Right lobe of liver (tissue), 6 donors: ENCODE results near the gene SEPSECS. TPM values are rescaled to one million over a fixed set of nuclear protein-coding genes. Genes with fewer than 3 reads are reported as not detected.

ENCODE experiments used
- ATAC-seq, 4 donors: fragments of 200-7000 bp; cut with Tn5 transposase; one replicate each; pipeline ENCODE4 v1.9.1; 2020; ENCODE audit warnings: mild to moderate bottlenecking in 4 of 4, moderate library complexity in 4 of 4
- DNase-seq, 3 donors: peaks; one replicate each; pipeline ENCODE4 v3.0.0-alpha.2; 2020
- H3K27ac ChIP-seq, 3 donors: fragments of 200-600 bp; one replicate each; pipeline ENCODE4 v1.8.0; 2022
- H3K27me3 ChIP-seq, 2 donors: fragments of 200-600 bp; one replicate each; pipeline ENCODE4 v1.8.0; 2022
- H3K36me3 ChIP-seq, 4 donors: fragments of 200-600 bp; sonication (generic) in 1 of 4; one replicate each; pipeline versions ENCODE4 v1.5.1 to v1.8.0; 2017 to 2022; ENCODE audit warnings: control low read depth in 1 of 4
- H3K4me1 ChIP-seq, 4 donors: fragments of 200-600 bp; sonication (generic) in 1 of 4; one replicate each; pipeline versions ENCODE4 v1.5.1 to v1.8.0; 2017 to 2022; ENCODE audit warnings: control low read depth in 1 of 4
- H3K4me3 ChIP-seq, 3 donors: fragments of 200-600 bp; one replicate each; pipeline ENCODE4 v1.8.0; 2022
- H3K9me3 ChIP-seq, 4 donors: fragments of 200-600 bp; sonication (generic) in 1 of 4; one replicate each; pipeline versions ENCODE4 v1.5.1 to v1.8.0; 2017 to 2022; ENCODE audit warnings: control low read depth in 1 of 4
- CTCF ChIP-seq, 4 donors: fragments of 200-600 bp in 3 of 4; fragments of 450-650 bp in 1 of 4; IDR thresholded peaks; one replicate each; pipeline versions ENCODE4 v1.5.1 to v1.8.0; 2016 to 2022; ENCODE audit warnings: antibody characterized with exemption in 4 of 4, mild to moderate bottlenecking in 2 of 4
- POLR2A ChIP-seq: fragments of 450-650 bp; IDR thresholded peaks from one replicate; pipeline ENCODE4 v1.6.1; 2017; ENCODE audit warnings: antibody characterized with exemption, mild to moderate bottlenecking
- WGBS: methylation state at CpG from one replicate; pipeline ENCODE4 v1.1.6; 2018; ENCODE audit warnings: low coverage, low lambda C conversion rate; ENCODE audit not compliant: insufficient coverage; ENCODE audit errors: missing lambda C conversion rate; 5-methylcytosine and 5-hydroxymethylcytosine counted together
- intact Hi-C, 2 donors: fragments of 100-400 bp; cut with DNase I; formaldehyde crosslinking; loops; one replicate each; pipeline versions ENCODE4 v1.11.2 to v1.14.1; 2022
- total RNA-seq, 6 experiments: library from RNA; depleted of rRNA in 2 of 6; stranded (reverse); fragments of >200 nt in 2 of 6; fragmentation: NEBNext Ultra II Directional in 3 of 6; extraction: Animal tissue kit (Norgen Biotek cat#: 25700) in 3 of 6; gene quantifications; one replicate each; pipeline versions ENCODE4 v1.1.0 to v1.2.4, GENCODE V29; 2016 to 2023
- donor health status: DM: no; HTN: yes; CAD: no.
- donor health status: DM: no; HTN: no; CAD: no.
- donor health status: DM: no; HTN: no; CAD: no.
- donor health status: DM: no; HTN: yes; CAD: no.
- donor health status: DM: no; HTN: yes; CAD: no.

The SEPSECS gene
- total RNA-seq, 6 experiments from 2014 or later, result 17.0 to 26.6 (median 22.7) TPM

GRCh38 chr4:25178838-25179261, 18.6 kb upstream of the SEPSECS start:
- Histone ChIP-seq H3K27ac (peak overlapping the region; percentile 31 to 90 (median 61)), H3K4me1 (peaks cover 0 to 14% (median 5%) of the 10 kb centered on the region in 4 donors), H3K27me3 (no peaks in the 10 kb centered on the region), H3K4me3 (no peak overlapping the region), H3K9me3 (no peaks in the 10 kb centered on the region), H3K36me3 (no peaks in the 10 kb centered on the region)
- intact Hi-C loops, result no loop called here
- ATAC-seq, result peak; percentile 92 to 94 (median 94)
- TF ChIP-seq POLR2A, result no peak
- no peak for TF ChIP-seq CTCF (IDR thresholded peaks at IDR 0.05)
- DNase-seq, result peak in 2 of 3 donors; percentile 38 to 69
- 26% methylated on average over 3 of the region's 3 CpGs for WGBS

GRCh38 chr4:25177147-25177546, 16.9 kb upstream of the SEPSECS start:
- no peaks in the 10 kb centered on the region for H3K36me3 ChIP-seq
- no peak overlapping the region for H3K4me3 ChIP-seq
- intact Hi-C loops, result no loop called here
- no peaks in the 10 kb centered on the region for H3K27me3 ChIP-seq
- DNase-seq (no peak), ATAC-seq (no peak)
- H3K9me3 ChIP-seq, result no peaks in the 10 kb centered on the region
- WGBS, result 30% methylated on average over 2 of the region's 2 CpGs
- TF ChIP-seq CTCF (IDR thresholded peaks at IDR 0.05) (no peak), POLR2A (no peak)
- no peak overlapping the region for H3K27ac ChIP-seq
- H3K4me1 ChIP-seq, result peaks cover 0 to 14% (median 5%) of the 10 kb centered on the region in 4 donors

DNA sequence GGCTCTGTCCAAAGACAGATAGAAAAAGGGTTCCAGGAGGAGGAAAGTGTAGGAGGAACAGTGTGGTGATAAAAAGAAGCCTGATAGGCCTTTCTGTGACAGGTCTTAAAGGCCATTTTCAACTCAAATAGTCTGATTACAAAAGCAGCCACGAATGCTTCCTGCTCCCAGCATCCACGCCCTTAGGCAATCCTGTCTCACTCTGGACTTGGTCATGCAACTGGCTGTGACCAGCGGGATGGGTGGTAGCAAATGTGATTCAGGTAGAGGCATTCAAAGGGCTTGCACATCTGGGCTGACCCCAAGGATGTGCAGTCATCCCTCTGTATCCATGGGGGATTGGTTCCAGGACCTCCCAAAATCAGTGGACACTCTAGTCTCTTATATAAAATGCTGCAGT, 14.4 kb upstream of the SEPSECS start:
- H3K27ac ChIP-seq, result no peak overlapping the region
- ATAC-seq (no peak), DNase-seq (no peak)
- 18% methylated on average over 1 of the region's 3 CpGs for WGBS
- H3K9me3 ChIP-seq, result no peaks in the 10 kb centered on the region
- H3K4me3 ChIP-seq, result no peak overlapping the region
- no peaks in the 10 kb centered on the region for H3K36me3 ChIP-seq
- intact Hi-C loops, result no loop called here
- TF ChIP-seq POLR2A (no peak), CTCF (IDR thresholded peaks at IDR 0.05) (no peak)
- H3K27me3 ChIP-seq, result no peaks in the 10 kb centered on the region
- peaks cover 0 to 12% (median 5%) of the 10 kb centered on the region in 4 donors for H3K4me1 ChIP-seq

GRCh38 chr4:25172961-25173915, 13.0 kb upstream of the SEPSECS start:
- H3K27ac ChIP-seq, result no peak overlapping the region
- peak; percentile 30 to 92 (median 42) for ATAC-seq
- H3K4me3 ChIP-seq, result no peak overlapping the region
- no peaks in the 10 kb centered on the region for H3K9me3 ChIP-seq
- H3K27me3 ChIP-seq, result no peaks in the 10 kb centered on the region
- H3K36me3 ChIP-seq, result no peaks in the 10 kb centered on the region
- WGBS, result 58% methylated on average over 3 of the region's 3 CpGs
- intact Hi-C loops, result no loop called here
- H3K4me1 ChIP-seq, result peaks cover 0 to under 1% (median 0%) of the 10 kb centered on the region in 4 donors
- peak in 1 of 4 donors; percentile 6 for TF ChIP-seq CTCF (IDR thresholded peaks at IDR 0.05)
- no peak for TF ChIP-seq POLR2A
- DNase-seq, result no peak
